SKM-1 (cell line): Measurements from ENCODE around the gene PDE4DIP.
"Not testable (repeated sequence)": the region's sequence is repeated elsewhere in the genome, so short reads cannot be mapped to it uniquely, and the experiment has no call there.

Experiments
- DNase-seq: peaks from one replicate; lab custom pipeline; 2025; ENCODE audit not compliant: unreplicated experiment; lab: John Stamatoyannopoulos, UW

Gene PDE4DIP

DNA sequence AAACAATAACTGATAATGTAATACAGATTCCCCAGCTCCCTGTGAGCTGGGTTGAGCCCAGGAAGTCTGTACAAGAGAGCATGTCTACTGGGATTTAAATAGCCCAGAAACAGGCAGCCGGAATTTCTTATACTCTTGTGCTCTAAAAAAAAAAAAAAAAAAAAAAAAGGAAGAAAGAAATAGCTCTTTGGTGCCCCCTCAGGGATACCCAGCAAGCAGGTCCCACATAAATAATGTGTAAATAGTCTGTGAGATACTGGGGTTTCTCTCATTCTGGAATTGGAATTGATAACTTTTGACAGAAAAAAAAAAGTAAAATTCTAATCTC is 25.4 kb downstream of the PDE4DIP start:
- not testable (repeated sequence) for DNase-seq

- DNase-seq: not testable (repeated sequence)
Observed at GRCh38 chr1:148874408-148875388, 30.5 kb downstream of the PDE4DIP start.

DNA sequence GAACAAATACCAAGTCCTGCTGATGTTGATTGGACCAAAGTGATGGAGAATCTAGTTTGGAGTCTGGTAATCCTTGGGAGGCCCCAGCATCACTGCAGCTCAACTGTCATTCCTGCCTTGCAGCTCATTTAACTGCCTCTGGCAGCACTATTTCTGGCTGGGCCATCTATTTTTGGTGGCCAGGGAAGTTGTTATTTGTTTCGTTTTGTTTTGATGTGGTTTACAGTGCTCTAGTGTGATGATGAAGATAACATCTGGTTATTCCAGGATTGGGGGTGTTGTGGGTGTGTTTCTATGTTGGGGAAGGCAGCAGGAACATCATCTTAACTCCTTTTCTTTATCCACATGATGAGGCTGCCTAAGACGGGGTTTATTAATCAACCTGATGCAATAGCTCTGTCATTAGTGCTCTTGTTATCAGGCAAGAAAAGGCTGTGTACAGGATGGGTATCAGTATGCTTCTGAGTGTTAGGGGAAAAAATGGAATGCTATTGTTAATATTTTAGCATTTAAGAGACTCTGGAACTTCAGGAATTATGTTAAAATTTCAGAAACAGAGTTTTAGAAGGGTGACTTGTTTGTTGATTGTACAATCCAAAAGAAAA is 35.7 kb downstream of the PDE4DIP start:
- not testable (repeated sequence) for DNase-seq

GRCh38 chr1:148881261-148881660 is 37.0 kb downstream of the PDE4DIP start:
- not testable (repeated sequence) for DNase-seq

DNA sequence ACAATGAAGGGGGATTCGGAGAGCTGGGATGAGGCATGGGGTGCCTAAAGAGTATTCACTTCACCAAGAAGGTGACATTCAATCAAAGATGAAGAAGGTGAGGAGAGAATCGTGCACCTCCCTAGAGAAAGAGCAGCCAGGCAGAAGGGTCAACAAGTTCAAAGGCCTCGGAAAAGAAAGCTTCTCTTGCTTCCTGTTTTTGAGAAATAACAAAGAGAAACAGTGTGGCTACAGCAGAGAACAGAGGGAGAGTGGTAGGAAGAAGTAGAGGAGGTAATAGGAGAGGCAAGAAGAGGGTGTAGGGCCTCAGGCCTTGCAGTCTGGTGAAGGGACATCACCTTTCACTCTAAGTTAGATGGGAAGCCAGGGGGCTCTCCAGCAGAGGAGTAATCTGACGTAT is 41.0 kb downstream of the PDE4DIP start:
- DNase-seq: not testable (repeated sequence)

GRCh38 chr1:148886293-148886692 is 42.1 kb downstream of the PDE4DIP start:
- DNase-seq: not testable (repeated sequence)

GRCh38 chr1:148888597-148888996 is 44.4 kb downstream of the PDE4DIP start:
- DNase-seq: not testable (repeated sequence)

GRCh38 chr1:148889267-148890074 is 45.2 kb downstream of the PDE4DIP start:
- DNase-seq: not testable (repeated sequence)

DNA sequence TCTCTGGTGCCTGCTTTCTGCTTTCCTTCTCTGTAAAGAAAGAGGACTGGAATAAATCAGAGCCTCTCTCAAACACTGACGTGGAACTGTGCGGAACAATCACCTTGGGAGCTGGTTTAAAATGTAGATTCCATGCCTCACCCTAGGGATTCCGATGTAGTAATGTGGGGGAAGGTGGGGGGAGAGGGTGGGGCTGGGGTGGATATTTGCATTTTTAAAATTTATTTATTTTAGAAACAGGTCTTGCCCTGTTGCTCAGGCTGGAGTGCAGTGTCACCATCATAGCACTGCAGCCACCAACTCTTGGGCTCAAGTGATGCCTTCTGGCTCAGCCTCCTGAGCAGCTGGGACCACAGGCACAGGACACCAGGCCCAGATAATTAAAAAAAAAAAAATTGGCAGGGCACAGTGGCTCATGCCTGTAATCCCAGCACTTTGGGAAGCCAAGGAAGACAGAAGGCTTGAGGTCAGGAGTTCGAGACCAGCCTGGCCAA is 45.9 kb downstream of the PDE4DIP start:
- not testable (repeated sequence) for DNase-seq

GRCh38 chr1:148894360-148895352 is 50.4 kb downstream of the PDE4DIP start:
- not testable (repeated sequence) for DNase-seq

GRCh38 chr1:148900026-148900425 is 55.8 kb downstream of the PDE4DIP start:
- DNase-seq: not testable (repeated sequence)

DNA sequence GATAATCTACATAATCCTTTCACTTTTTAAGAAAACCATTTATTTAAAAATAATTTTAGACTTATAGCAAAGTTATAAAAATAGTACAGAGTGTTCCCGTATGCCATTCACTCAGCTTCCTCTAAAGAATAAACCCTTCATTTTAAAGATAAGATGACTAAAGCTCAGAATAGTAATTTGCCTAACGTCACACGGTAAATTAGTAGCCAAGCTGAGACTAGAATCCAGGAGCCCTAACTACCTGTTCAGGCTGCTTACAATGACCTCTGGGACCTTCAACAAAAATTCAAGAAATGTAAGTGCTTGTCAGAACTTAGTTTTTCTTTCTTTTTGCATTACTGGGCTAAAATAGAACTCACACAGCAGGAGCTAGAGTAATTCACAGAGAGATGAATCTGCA is 56.5 kb downstream of the PDE4DIP start:
- DNase-seq: not testable (repeated sequence)

DNA sequence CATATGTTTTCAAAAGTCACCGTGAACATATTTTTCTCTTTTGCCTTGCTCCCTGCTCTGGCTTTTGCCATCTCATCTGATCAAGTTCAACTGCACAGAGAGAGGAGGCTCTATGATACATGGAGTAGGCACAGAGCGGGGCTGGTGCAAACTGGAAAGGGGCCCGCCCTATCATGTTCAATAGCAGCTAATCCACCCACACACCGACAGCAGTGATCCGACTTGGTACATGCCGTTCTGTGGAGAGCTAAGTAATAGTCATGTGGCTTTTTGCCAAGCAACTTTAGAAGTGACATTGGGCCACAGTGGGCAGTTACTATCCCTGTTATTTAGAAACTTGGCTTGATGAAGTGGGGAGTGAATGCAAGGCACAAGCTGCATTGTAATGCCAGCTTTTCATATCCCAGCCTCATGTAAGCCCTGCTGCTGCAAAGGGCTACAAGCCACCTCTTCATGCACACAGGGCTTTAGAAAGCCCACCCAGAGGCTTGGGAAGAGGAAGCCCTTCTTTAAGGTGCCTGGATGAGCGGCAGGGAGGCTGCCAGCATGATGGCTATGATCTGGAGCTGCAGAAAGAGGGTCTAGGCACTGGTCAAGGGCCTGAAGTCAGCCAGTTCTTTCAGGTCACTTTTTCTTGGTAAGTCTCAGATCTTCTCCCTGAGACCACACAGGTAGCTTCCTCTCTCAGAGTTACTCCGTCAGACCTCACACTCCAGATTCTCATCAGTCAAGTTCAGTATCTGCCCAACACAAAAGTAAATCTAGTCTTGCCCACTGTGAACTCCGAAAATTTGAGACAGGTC is 57.1 kb downstream of the PDE4DIP start:
- not testable (repeated sequence) for DNase-seq

DNA sequence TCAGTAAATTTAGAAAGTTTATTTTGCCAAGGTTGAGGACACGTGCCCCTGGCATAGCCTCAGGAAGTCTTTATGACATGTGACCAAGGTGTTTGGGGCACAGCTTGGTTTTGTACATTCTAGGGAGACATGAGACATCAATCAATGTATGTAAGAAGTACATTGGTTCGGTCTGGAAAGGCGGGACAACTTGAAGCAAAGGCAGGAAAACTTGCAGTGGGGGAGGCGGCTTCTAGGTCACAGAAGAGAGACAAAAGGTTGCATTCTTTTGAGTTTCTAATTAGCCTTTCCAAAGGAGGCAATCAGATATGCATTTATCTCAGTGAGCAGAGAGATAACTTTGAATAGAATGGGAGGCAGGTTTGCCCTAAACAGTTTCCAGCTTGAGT is 57.7 kb downstream of the PDE4DIP start:
- not testable (repeated sequence) for DNase-seq

GRCh38 chr1:148909219-148909826 is 65.1 kb downstream of the PDE4DIP start:
- DNase-seq: not testable (repeated sequence)

- not testable (repeated sequence) for DNase-seq
Observed at GRCh38 chr1:148911303-148911928, 67.2 kb downstream of the PDE4DIP start.

GRCh38 chr1:148916222-148916621 is 72.0 kb downstream of the PDE4DIP start:
- not testable (repeated sequence) for DNase-seq

GRCh38 chr1:148916695-148917348 is 72.6 kb downstream of the PDE4DIP start:
- DNase-seq: not testable (repeated sequence)
